Measurements from ENCODE around the gene PDK2.

The PDK2 gene

GRCh38 chr17:50066995-50067394, 28.2 kb upstream of the PDK2 start:
- Histone ChIP-seq H3K79me2 (ENCODE audit: insufficient read depth, low read depth) (no peaks in the 10 kb centered on the region), H3K36me3 (ENCODE audit: insufficient read depth) (no peaks in the 10 kb centered on the region), H3K27ac (no peak overlapping the region)

GRCh38 chr17:50067996-50068395, 27.2 kb upstream of the PDK2 start:
- H3K27ac ChIP-seq = no peak overlapping the region

More at GRCh38 chr17:50066995-50067394, 28.2 kb upstream of the PDK2 start:
- Histone ChIP-seq H3K4me3 (IDR thresholded peaks at IDR 0.05; ENCODE audit: insufficient read depth, low read depth, low read length) (no peak overlapping the region), H3K4me2 (no peak overlapping the region), H3K4me1 (ENCODE audit: low read depth, poor library complexity, severe bottlenecking) (no peaks in the 10 kb centered on the region), H2AFZ (ENCODE audit: low read depth) (no peak overlapping the region), H4K20me1 (ENCODE audit: insufficient read depth) (no peaks in the 10 kb centered on the region), H3K27me3 (ENCODE audit: insufficient read depth, low read depth) (no peaks in the 10 kb centered on the region; the same call in 1 of the 2 replicates), H3K9ac (no peak overlapping the region)
- no peak for TF ChIP-seq CTCF (conservative IDR thresholded peaks at IDR 0.05; ENCODE audit: low read depth, low read length)

GRCh38 chr17:50070908-50071680, 24.1 kb upstream of the PDK2 start:
- Histone ChIP-seq H2AFZ (ENCODE audit: low read depth) (no peak overlapping the region), H3K79me2 (ENCODE audit: insufficient read depth, low read depth) (no peaks in the 10 kb centered on the region), H4K20me1 (ENCODE audit: insufficient read depth) (no peaks in the 10 kb centered on the region), H3K27me3 (ENCODE audit: insufficient read depth, low read depth) (no peaks in the 10 kb centered on the region), H3K36me3 (ENCODE audit: insufficient read depth) (no peaks in the 10 kb centered on the region), H3K9ac (no peak overlapping the region), H3K4me1 (ENCODE audit: low read depth, poor library complexity, severe bottlenecking) (no peaks in the 10 kb centered on the region), H3K4me2 (no peak overlapping the region), H3K4me3 (IDR thresholded peaks at IDR 0.05; ENCODE audit: insufficient read depth, low read depth, low read length) (no peak overlapping the region), H3K27ac (no peak overlapping the region)
- TF ChIP-seq CTCF (conservative IDR thresholded peaks at IDR 0.05; ENCODE audit: low read depth, low read length) = no peak

More at GRCh38 chr17:50067996-50068395, 27.2 kb upstream of the PDK2 start:
- Histone ChIP-seq H3K79me2 (ENCODE audit: insufficient read depth, low read depth) (no peaks in the 10 kb centered on the region), H2AFZ (ENCODE audit: low read depth) (no peak overlapping the region), H4K20me1 (ENCODE audit: insufficient read depth) (no peaks in the 10 kb centered on the region), H3K4me3 (IDR thresholded peaks at IDR 0.05; ENCODE audit: insufficient read depth, low read depth, low read length) (no peak overlapping the region), H3K4me1 (ENCODE audit: low read depth, poor library complexity, severe bottlenecking) (no peaks in the 10 kb centered on the region), H3K4me2 (no peak overlapping the region), H3K27me3 (ENCODE audit: insufficient read depth, low read depth) (no peaks in the 10 kb centered on the region; the same call in 1 of the 2 replicates), H3K9ac (no peak overlapping the region), H3K36me3 (ENCODE audit: insufficient read depth) (no peaks in the 10 kb centered on the region)
- TF ChIP-seq CTCF (conservative IDR thresholded peaks at IDR 0.05; ENCODE audit: low read depth, low read length) = no peak

GRCh38 chr17:50071692-50072091, 23.5 kb upstream of the PDK2 start:
- H2AFZ ChIP-seq (ENCODE audit: low read depth) = no peak overlapping the region
- no peak overlapping the region for H3K9ac ChIP-seq
- H3K79me2 ChIP-seq (ENCODE audit: insufficient read depth, low read depth) = no peaks in the 10 kb centered on the region
- H3K4me2 ChIP-seq = no peak overlapping the region
- TF ChIP-seq CTCF (conservative IDR thresholded peaks at IDR 0.05; ENCODE audit: low read depth, low read length) = no peak
- H3K27ac ChIP-seq = no peak overlapping the region
- no peaks in the 10 kb centered on the region for H4K20me1 ChIP-seq (ENCODE audit: insufficient read depth)
- no peaks in the 10 kb centered on the region for H3K4me1 ChIP-seq (ENCODE audit: low read depth, poor library complexity, severe bottlenecking)
- H3K27me3 ChIP-seq (ENCODE audit: insufficient read depth, low read depth) = no peaks in the 10 kb centered on the region
- H3K4me3 ChIP-seq (IDR thresholded peaks at IDR 0.05; ENCODE audit: insufficient read depth, low read depth, low read length) = no peak overlapping the region
- no peaks in the 10 kb centered on the region for H3K36me3 ChIP-seq (ENCODE audit: insufficient read depth)
